Stimulated activated CD8-positive, alpha-beta memory T cell treated with anti-CD3 and anti-CD28 coated beads, Interleukin-2, amount 100 ng/mL, for 48 hours (primary cell): ENCODE data around the gene TSGA10IP.
"Not testable (repeated sequence)": the region's sequence is repeated elsewhere in the genome, so short reads cannot be mapped to it uniquely, and the experiment has no call there.

Experiments used
- DNase-seq, 2 donors: peaks; one replicate each; pipeline ENCODE4 v3.0.0-alpha.2; 2020; ENCODE audit warnings: low read depth in 2 of 2

The TSGA10IP gene

GRCh38 chr11:65947133-65947532 lies 1.9 kb downstream of the TSGA10IP start:
- DNase-seq: no peak

DNA sequence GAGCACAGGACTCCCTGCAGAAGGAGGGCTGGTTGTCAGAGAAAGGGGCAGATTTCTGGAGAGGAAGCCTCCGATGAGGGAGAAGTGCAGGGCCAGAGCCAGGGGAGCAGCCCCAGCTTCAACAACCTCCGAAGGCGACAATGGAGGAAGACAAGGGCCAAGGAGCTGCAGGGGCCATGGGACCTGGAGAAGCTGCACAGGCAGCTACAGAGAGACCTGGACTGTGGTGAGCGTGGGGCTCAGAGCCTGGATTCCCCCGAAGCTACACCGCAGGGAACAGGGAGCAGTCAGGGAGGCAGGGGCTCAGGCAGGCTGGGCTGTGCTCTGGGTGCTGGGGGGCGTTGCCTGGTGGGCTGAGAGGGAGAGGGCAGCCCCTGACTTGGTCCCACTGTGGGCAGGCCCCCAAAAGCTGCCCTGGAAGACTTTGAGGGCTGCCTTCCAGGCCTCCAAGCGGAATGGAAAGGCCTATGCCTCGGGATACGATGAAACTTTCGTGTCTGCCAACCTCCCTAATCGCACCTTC lies 2.4 kb downstream of the TSGA10IP start:
- no peak for DNase-seq

GRCh38 chr11:65950711-65951110 lies 5.4 kb downstream of the TSGA10IP start:
- not testable (repeated sequence) for DNase-seq

DNA sequence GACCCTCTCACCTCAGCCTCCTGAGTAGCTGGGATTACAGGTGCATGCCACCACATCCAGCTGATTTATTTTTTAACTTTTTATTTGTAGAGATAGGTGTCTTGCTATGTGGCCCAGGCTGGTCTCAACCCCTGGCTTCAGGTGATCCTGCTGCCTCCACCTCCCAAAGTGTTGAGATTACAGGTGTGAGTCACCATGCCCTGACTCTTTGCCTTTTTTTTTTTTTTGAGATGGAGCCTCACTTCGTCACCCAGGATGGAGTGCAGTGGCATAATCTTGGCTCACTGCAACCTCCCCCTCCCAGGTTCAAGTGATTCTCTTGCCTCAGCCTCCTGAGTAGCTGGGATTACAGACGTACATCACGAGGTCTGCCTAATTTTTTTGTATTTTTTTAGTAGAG lies 6.4 kb downstream of the TSGA10IP start:
- not testable (repeated sequence) for DNase-seq

- DNase-seq: no peak
Observed at GRCh38 chr11:65952052-65952521, 6.8 kb downstream of the TSGA10IP start.

- no peak for DNase-seq
Observed at GRCh38 chr11:65953471-65953870, 8.2 kb downstream of the TSGA10IP start.

DNA sequence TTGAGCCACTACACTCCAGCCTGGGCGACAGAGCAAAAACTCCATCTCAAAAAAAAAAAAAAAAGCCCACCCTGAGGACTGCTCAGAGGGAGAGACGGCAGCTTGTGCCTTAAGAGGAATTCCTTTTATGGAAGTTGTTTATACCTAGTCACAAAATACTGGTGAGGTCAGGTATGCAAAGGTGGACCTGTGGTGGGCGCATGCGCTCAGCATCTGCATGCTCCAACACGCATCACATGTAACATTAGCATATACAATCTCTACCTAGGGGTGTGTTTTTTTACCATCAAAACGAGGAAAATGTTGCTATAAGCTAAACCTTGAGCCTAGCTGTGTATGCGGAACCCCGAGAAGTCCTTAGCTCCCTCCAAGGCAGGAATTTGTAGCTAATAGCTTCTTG lies 9.5 kb downstream of the TSGA10IP start:
- DNase-seq: no peak

- no peak for DNase-seq
Observed at GRCh38 chr11:65958291-65958690, 13.0 kb downstream of the TSGA10IP start.

GRCh38 chr11:65958774-65959420 lies 13.6 kb downstream of the TSGA10IP start:
- no peak for DNase-seq

GRCh38 chr11:65960824-65961266 lies 15.6 kb downstream of the TSGA10IP start:
- no peak for DNase-seq

- peak; percentile 95 to 96 for DNase-seq
Observed at GRCh38 chr11:65961267-65962140, 16.2 kb downstream of the TSGA10IP start, which contains the start of gene SART1. SART1 (plus strand) TSS chr11:65961734; CDS start chr11:65961781, 47 bp downstream.

- no peak for DNase-seq
Observed at GRCh38 chr11:65962141-65962564, 16.9 kb downstream of the TSGA10IP start.

GRCh38 chr11:65964906-65965305 lies 19.6 kb downstream of the TSGA10IP start:
- DNase-seq: no peak

DNA sequence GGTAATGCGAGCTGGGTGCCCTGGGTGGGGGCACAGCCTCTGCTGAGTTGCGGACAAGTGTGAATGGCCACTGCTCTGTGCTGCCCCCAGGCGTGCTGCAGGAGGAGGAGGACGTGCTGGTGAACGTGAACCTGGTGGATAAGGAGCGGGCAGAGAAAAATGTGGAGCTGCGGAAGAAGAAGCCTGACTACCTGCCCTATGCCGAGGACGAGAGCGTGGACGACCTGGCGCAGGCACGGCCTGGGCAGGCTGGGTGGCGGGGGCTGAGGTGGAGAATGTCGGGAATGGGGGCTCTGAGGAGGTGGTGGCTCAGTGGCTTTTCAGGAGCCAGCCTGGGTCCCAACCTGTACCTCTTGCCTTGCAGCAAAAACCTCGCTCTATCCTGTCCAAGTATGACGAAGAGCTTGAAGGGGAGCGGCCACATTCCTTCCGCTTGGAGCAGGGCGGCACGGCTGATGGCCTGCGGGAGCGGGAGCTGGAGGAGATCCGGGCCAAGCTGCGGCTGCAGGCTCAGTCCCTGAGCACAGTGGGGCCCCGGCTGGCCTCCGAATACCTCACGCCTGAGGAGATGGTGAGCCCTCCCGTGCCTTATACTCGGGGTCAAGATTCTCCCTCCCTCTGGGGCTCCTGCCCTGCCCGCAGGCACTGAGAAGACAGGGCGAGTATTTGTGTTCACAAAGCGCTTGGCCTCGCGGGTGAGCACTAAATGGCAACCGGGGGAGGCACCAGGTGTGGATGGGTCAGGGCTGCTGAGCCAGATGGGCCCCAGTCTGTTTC lies 20.9 kb downstream of the TSGA10IP start:
- no peak for DNase-seq

- no peak for DNase-seq
Observed at GRCh38 chr11:65967329-65967934, 22.2 kb downstream of the TSGA10IP start.

GRCh38 chr11:65968600-65969482 lies 23.6 kb downstream of the TSGA10IP start:
- no peak for DNase-seq

DNA sequence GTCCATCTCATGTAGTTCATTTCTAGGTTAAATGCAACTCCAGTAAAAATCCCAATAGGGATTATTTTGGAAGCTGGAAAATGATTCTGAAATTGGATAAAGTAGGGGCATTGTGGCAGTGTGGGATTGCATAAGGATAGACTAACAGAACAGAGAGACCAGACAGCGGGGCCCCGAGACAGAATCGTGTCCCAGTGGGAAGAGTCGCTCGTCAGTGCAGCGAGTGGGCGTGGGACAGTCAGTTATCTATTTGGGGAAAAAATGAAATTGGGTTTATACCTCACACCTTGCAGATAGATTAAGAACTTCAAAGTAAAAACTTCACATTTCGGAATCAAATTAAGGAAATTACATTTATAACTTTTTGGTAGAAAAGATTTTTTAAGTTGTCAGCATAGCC lies 26.8 kb downstream of the TSGA10IP start:
- DNase-seq: no peak

DNA sequence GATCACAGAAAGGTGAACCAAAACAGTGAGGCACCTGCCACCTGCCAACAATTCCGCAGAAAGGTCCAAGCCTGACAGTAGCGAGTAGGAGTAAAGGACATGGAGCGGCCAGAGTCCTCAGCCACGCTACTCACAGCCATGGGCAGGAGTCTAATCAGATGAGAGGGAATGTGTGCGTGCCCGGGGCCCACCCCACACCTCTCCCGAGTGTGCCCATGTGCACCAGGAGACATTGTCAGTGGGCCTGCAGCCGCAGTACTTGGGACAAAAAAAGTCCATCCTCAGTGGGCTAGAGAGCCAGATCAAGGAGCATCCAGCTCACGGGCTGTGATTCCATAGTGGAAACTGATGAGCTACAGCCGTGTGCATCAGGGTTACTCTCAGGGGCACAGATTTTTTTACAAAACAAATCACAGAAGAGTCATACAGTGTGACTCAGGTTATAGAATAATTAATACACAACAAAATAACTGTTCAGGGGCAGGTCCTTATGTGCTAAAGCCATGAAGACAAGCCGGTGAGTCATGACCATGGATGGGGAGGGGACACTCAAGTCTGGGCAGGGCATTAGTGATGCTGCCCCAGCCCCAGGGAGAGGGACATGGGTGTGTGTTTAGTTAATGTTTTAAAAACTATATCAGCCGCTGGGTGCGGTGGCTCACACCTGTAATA lies 28.3 kb downstream of the TSGA10IP start:
- DNase-seq: no peak

GRCh38 chr11:65975771-65976170 lies 30.5 kb downstream of the TSGA10IP start:
- no peak for DNase-seq
